ENCODE results near the gene PAPPA2.

The PAPPA2 gene

DNA sequence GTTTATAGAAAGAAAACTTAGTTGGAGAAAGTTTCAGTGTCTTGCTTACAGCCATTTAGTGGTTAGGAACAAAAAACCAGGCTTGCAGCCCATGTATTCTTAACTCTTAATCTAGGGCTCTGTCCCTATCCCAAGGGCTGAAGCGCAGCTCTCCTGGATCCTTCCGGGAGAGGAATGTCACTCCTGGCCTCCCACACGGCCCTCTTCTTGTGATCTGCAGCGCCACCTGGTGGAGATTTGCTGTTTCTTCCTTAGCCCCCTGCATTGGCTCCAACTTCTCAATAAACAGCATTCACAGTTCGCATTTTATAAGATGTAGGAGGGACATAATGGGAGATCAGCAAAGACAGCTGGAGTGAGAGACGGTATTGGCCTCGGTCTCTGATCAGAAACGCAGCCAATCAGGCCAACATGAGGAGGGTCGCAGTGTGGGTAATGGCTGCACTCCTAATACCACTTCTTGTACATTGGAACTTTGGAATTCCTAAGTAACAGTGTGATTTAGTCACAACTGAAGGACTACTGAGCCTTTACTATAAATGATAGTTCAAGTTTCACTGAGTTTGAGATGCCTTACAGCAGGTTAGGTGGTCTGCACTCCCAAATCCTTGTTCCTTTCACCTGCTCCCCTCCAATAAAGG lies 418.1 kb downstream of the PAPPA2 start:
- Histone ChIP-seq H3K9me3 (ENCODE audit: control insufficient read depth, low read length) (no peaks in the 10 kb centered on the region), H3K27ac (ENCODE audit: insufficient read depth, low read depth, low read length, poor library complexity, severe bottlenecking) (no peak overlapping the region), H3K4me3 (ENCODE audit: insufficient read depth, low read depth, low read length) (no peak overlapping the region), H3K27me3 (ENCODE audit: control insufficient read depth, insufficient read depth, low read length, poor library complexity, severe bottlenecking) (no peaks in the 10 kb centered on the region), H3K36me3 (ENCODE audit: control insufficient read depth, insufficient read depth, low read length) (no peaks in the 10 kb centered on the region), H3K4me1 (ENCODE audit: control insufficient read depth, insufficient read depth, low read length) (no peaks in the 10 kb centered on the region)
- WGBS, 2 experiments = 21 to 22% methylated on average over 9 of the region's 9 CpGs

DNA sequence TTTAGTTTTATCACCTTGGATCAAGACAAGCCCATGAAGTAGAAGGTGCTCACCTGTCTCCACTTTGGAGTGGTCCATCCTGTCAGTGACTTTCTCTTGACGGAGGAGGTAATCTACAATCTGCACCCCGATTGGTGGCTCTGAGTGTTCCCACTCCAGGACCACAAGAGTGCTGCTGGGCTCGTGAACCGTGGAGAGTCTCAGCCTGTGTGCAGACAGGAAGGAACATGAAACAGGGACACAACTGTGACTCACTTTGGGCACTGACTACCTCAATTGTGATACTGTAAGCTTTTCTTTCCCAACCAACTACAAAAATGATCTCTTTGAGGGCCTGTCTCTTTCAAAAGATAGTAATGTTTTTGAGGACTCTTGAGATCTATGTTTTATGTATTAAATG lies 421.3 kb downstream of the PAPPA2 start:
- H3K27ac ChIP-seq (ENCODE audit: insufficient read depth, low read depth, low read length, poor library complexity, severe bottlenecking) = no peak overlapping the region
- H3K36me3 ChIP-seq (ENCODE audit: control insufficient read depth, insufficient read depth, low read length) = no peaks in the 10 kb centered on the region
- WGBS, 2 experiments = 92 to 95% methylated on average over 4 of the region's 4 CpGs
- H3K27me3 ChIP-seq (ENCODE audit: control insufficient read depth, insufficient read depth, low read length, poor library complexity, severe bottlenecking) = no peaks in the 10 kb centered on the region
- H3K4me1 ChIP-seq (ENCODE audit: control insufficient read depth, insufficient read depth, low read length) = no peaks in the 10 kb centered on the region
- no peaks in the 10 kb centered on the region for H3K9me3 ChIP-seq (ENCODE audit: control insufficient read depth, low read length)
- no peak overlapping the region for H3K4me3 ChIP-seq (ENCODE audit: insufficient read depth, low read depth, low read length)

DNA sequence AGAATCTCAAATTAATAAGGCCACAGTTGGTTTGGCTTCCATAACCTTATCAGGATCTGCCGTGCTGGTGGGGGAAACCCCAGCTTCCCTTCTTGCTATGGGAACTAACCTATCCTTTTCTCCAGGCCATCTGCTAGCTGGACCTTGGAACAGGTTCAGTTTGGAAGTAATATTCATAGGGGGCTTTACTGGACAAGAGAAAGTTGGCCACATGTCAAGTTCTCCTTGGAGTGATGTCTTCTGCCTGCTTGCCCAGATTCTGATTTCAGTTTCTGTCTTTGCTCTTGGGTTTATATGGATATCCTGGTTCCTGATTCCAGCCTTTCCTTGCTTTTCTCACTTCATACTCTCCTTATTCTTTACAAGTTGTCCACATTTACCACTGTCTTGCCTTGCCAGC lies 421.9 kb downstream of the PAPPA2 start:
- no peaks in the 10 kb centered on the region for H3K4me1 ChIP-seq (ENCODE audit: control insufficient read depth, insufficient read depth, low read length)
- no peak overlapping the region for H3K27ac ChIP-seq (ENCODE audit: insufficient read depth, low read depth, low read length, poor library complexity, severe bottlenecking)
- no peaks in the 10 kb centered on the region for H3K9me3 ChIP-seq (ENCODE audit: control insufficient read depth, low read length)
- H3K4me3 ChIP-seq (ENCODE audit: insufficient read depth, low read depth, low read length) = no peak overlapping the region
- H3K27me3 ChIP-seq (ENCODE audit: control insufficient read depth, insufficient read depth, low read length, poor library complexity, severe bottlenecking) = no peaks in the 10 kb centered on the region
- H3K36me3 ChIP-seq (ENCODE audit: control insufficient read depth, insufficient read depth, low read length) = no peaks in the 10 kb centered on the region
- WGBS, 2 experiments = 97 to 100% methylated on average over 1 of the region's 1 CpG

DNA sequence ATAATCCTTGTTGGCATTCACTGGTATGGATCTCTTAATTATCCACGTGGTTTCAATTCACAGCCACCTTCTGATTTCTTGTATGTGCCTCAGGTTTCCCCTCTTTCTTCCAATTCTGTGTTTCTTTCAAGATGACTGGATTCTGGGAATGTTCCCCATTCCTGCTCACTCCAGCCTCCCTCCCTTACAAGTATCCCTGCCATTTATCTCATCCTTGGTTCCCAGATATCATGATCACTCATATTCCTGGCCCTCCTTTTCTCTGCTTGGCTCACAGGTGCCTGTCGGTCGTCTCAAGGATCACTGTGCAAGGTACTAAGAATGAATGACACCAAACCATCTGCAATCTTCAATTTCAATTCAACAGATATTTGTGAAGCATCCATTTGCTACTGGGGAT lies 422.4 kb downstream of the PAPPA2 start:
- Histone ChIP-seq H3K4me1 (ENCODE audit: control insufficient read depth, insufficient read depth, low read length) (no peaks in the 10 kb centered on the region), H3K36me3 (ENCODE audit: control insufficient read depth, insufficient read depth, low read length) (no peaks in the 10 kb centered on the region), H3K4me3 (ENCODE audit: insufficient read depth, low read depth, low read length) (no peak overlapping the region), H3K27me3 (ENCODE audit: control insufficient read depth, insufficient read depth, low read length, poor library complexity, severe bottlenecking) (no peaks in the 10 kb centered on the region), H3K9me3 (ENCODE audit: control insufficient read depth, low read length) (no peaks in the 10 kb centered on the region), H3K27ac (ENCODE audit: insufficient read depth, low read depth, low read length, poor library complexity, severe bottlenecking) (no peak overlapping the region)
- WGBS, 2 experiments = 80 to 94% methylated on average over 3 of the region's 3 CpGs

DNA sequence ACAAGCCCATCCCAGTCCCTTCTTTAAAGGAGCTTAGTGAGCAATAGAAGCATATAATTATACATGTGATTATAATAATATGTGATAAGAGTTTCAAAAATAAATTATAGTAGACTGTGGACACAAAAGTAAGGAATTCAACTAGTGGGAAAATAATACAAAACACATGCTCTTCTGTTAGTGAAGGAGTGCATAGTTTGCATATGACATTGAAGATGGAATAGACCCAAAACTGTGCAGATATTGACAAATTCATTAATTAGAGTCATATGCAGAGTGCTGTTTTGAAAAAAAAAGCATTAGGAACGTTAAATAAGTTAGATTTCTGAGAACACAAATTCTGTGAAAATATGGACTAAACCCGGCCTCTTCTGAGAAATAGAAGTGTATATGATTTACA lies 422.8 kb downstream of the PAPPA2 start:
- Histone ChIP-seq H3K36me3 (ENCODE audit: control insufficient read depth, insufficient read depth, low read length) (no peaks in the 10 kb centered on the region), H3K27me3 (ENCODE audit: control insufficient read depth, insufficient read depth, low read length, poor library complexity, severe bottlenecking) (no peaks in the 10 kb centered on the region), H3K27ac (ENCODE audit: insufficient read depth, low read depth, low read length, poor library complexity, severe bottlenecking) (no peak overlapping the region), H3K9me3 (ENCODE audit: control insufficient read depth, low read length) (no peaks in the 10 kb centered on the region), H3K4me1 (ENCODE audit: control insufficient read depth, insufficient read depth, low read length) (no peaks in the 10 kb centered on the region), H3K4me3 (ENCODE audit: insufficient read depth, low read depth, low read length) (no peak overlapping the region)
- 90 to 94% methylated on average over 2 of the region's 2 CpGs for WGBS, 2 experiments

DNA sequence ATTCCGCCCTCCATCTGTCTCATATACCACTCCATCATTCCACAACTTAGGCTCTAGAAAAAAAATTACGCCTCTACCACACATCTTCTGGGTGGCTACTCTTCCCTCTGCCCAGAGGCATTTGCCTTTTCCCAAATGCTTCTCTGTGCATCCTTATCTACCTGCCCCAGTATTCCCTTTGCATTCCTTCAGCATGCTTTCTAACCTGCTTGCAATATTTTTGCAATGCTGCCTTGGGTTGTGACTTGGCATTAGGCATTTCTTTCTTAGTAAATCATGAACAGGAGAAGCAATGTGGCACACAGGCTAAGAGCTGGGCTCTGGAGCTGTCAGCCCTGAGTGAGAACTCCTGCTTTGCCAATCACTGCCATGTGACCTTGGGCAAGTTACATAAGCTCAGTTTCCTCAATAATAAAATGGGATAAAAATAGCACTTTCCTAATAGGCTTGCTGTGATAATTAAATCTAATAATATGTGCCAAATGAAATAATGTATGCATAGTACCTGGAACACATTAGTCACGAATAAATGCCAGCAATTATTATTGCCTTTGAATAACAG lies 425.6 kb downstream of the PAPPA2 start:
- Histone ChIP-seq H3K27me3 (ENCODE audit: control insufficient read depth, insufficient read depth, low read length, poor library complexity, severe bottlenecking) (no peaks in the 10 kb centered on the region), H3K36me3 (ENCODE audit: control insufficient read depth, insufficient read depth, low read length) (no peaks in the 10 kb centered on the region), H3K4me3 (ENCODE audit: insufficient read depth, low read depth, low read length) (no peak overlapping the region), H3K27ac (ENCODE audit: insufficient read depth, low read depth, low read length, poor library complexity, severe bottlenecking) (no peak overlapping the region), H3K9me3 (ENCODE audit: control insufficient read depth, low read length) (no peaks in the 10 kb centered on the region), H3K4me1 (ENCODE audit: control insufficient read depth, insufficient read depth, low read length) (no peaks in the 10 kb centered on the region)
- 95 to 96% methylated on average over 2 to 3 of the region's 3 CpGs for WGBS, 2 experiments

DNA sequence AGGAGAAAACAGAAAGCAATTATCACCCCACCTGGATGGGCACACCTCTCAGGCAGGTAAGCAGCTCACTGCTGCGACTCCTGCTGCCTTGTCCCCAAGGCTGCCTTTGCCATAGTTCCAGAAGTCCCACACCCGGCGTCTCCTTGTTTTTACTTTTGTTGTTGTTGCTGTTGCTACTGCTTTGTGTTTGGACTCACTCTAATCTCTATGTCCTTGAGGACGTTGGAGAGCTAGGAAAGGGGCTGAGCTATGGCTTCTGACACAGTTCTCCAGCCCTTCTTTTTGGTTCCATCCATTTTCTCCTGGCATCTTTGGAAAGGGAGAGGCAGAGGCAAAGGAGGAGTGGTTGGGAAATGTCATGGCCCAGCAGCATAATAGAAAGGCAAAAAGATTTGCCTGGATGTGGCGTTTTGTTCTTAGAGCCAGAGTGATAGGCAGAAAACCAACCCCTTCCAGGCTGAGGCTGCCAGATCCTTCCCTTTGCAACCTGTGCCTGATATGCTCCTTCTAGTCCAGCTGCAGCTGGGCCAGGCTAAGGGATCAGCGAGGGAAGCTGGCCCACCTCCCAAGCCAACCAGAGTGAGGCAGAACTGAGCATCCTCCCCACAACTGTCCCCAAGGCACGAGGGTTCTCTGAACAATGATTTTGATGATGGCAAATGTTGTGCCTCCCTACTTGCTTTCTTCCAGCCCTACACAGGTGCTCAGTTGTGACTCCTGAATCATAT lies 430.8 kb downstream of the PAPPA2 start:
- H3K4me3 ChIP-seq (ENCODE audit: insufficient read depth, low read depth, low read length) = no peak overlapping the region
- no peaks in the 10 kb centered on the region for H3K27me3 ChIP-seq (ENCODE audit: control insufficient read depth, insufficient read depth, low read length, poor library complexity, severe bottlenecking)
- H3K4me1 ChIP-seq (ENCODE audit: control insufficient read depth, insufficient read depth, low read length) = no peaks in the 10 kb centered on the region
- no peaks in the 10 kb centered on the region for H3K36me3 ChIP-seq (ENCODE audit: control insufficient read depth, insufficient read depth, low read length)
- WGBS, 2 experiments = 87 to 94% methylated on average over 7 of the region's 7 CpGs
- H3K27ac ChIP-seq (ENCODE audit: insufficient read depth, low read depth, low read length, poor library complexity, severe bottlenecking) = no peak overlapping the region
- H3K9me3 ChIP-seq (ENCODE audit: control insufficient read depth, low read length) = no peaks in the 10 kb centered on the region

DNA sequence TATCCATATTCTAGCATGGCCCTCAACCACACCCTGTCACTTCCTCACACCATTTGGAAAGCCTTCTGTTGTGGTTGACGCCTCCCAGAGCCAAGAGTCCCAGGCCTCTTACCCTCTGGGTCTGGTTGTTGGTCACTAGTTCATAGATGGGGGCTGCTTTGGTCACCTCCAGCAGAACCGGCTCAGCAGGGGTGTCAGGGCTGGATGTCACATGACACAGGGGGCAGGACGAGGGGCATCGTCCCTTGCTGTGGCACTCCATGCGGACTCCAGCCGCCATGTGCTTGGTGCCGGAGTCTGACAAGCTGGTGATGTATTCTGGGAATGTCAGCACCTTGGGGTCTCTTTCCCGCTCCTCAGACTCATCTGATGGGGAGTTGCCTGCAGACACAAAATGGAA lies 431.5 kb downstream of the PAPPA2 start:
- Histone ChIP-seq H3K4me1 (ENCODE audit: control insufficient read depth, insufficient read depth, low read length) (no peaks in the 10 kb centered on the region), H3K27ac (ENCODE audit: insufficient read depth, low read depth, low read length, poor library complexity, severe bottlenecking) (no peak overlapping the region), H3K36me3 (ENCODE audit: control insufficient read depth, insufficient read depth, low read length) (no peaks in the 10 kb centered on the region), H3K9me3 (ENCODE audit: control insufficient read depth, low read length) (no peaks in the 10 kb centered on the region), H3K27me3 (ENCODE audit: control insufficient read depth, insufficient read depth, low read length, poor library complexity, severe bottlenecking) (no peaks in the 10 kb centered on the region), H3K4me3 (ENCODE audit: insufficient read depth, low read depth, low read length) (no peak overlapping the region)
- 93 to 95% methylated on average over 8 of the region's 8 CpGs for WGBS, 2 experiments

Data from ectodermal cell (in vitro differentiated cells).